NB4 (cell line): ENCODE data around the gene DUSP5.
A peak's percentile ranks its signal among the peaks of the same experiment; 100 is the strongest.

Experiments
- DNase-seq: peaks from one replicate; pipeline ENCODE4 v3.0.0; 2010; ENCODE audit warnings: low read depth
- H3K4me3 ChIP-seq: one replicate; pipeline ENCODE4 v1.5.1; 2011; ENCODE audit warnings: mild to moderate bottlenecking, low read depth, low read length, moderate library complexity
- CTCF ChIP-seq: IDR thresholded peaks from one replicate; pipeline ENCODE4 v1.5.1; 2012; ENCODE audit warnings: low read depth, low read length
- MAX ChIP-seq: IDR thresholded peaks from 2 replicates; pipeline ENCODE4 v1.6.1; 2011; ENCODE audit warnings: low read depth, low read length
- MYC ChIP-seq: IDR thresholded peaks from 2 replicates; pipeline ENCODE4 v1.6.1; 2011; ENCODE audit warnings: low read depth, low read length
- POLR2A ChIP-seq: IDR thresholded peaks from 2 replicates; pipeline ENCODE4 v1.6.1; 2011; ENCODE audit warnings: mild to moderate bottlenecking; ENCODE audit not compliant: insufficient read length; ENCODE audit errors: extremely low read depth

The DUSP5 gene

GRCh38 chr10:110547139-110547761, 49.5 kb downstream of the DUSP5 start:
- DNase-seq: peak; percentile 73
- no peak overlapping the region for H3K4me3 ChIP-seq
- TF ChIP-seq MAX: no peak
- peak; percentile 87 for TF ChIP-seq CTCF
- no peak for TF ChIP-seq POLR2A
- no peak for TF ChIP-seq MYC

- no peak overlapping the region for H3K4me3 ChIP-seq
- DNase-seq: no peak
- TF ChIP-seq MYC (no peak), CTCF (no peak)
Observed at GRCh38 chr10:110548002-110548401, 50.3 kb downstream of the DUSP5 start.

GRCh38 chr10:110549211-110549610, 51.5 kb downstream of the DUSP5 start:
- no peak for DNase-seq
- no peak overlapping the region for H3K4me3 ChIP-seq
- TF ChIP-seq MYC: no peak
- TF ChIP-seq POLR2A: no peak
- no peak for TF ChIP-seq CTCF
- no peak for TF ChIP-seq MAX

- TF ChIP-seq MYC (no peak), CTCF (no peak), MAX (no peak), POLR2A (no peak)
Observed at GRCh38 chr10:110553905-110554304, 56.2 kb downstream of the DUSP5 start.

GRCh38 chr10:110556296-110556695, 58.6 kb downstream of the DUSP5 start:
- no peak for TF ChIP-seq MYC
- TF ChIP-seq MAX: no peak
- no peak for TF ChIP-seq POLR2A
- TF ChIP-seq CTCF: no peak
- no peak overlapping the region for H3K4me3 ChIP-seq
- DNase-seq: no peak

More at GRCh38 chr10:110553905-110554304, 56.2 kb downstream of the DUSP5 start:
- no peak overlapping the region for H3K4me3 ChIP-seq
- no peak for DNase-seq

- H3K4me3 ChIP-seq: no peak overlapping the region
- no peak for TF ChIP-seq POLR2A
- peak; percentile 81 for TF ChIP-seq CTCF
- DNase-seq: peak; percentile 77
Observed at GRCh38 chr10:110556969-110557601, 59.4 kb downstream of the DUSP5 start.
